Hepatocyte (in vitro differentiated cells): ENCODE results near the gene LINC00632. TPM values are rescaled to one million over a fixed set of nuclear protein-coding genes. Genes with fewer than 3 reads are reported as not detected.
A peak's percentile ranks its signal among the peaks of the same experiment; 100 is the strongest.

Experiments
- DNase-seq: peaks from one replicate; pipeline ENCODE4 v3.0.0-alpha.2; 2016; ENCODE audit warnings: low spot score
- H2AFZ ChIP-seq: fragments of 200-600 bp; sonication (generic); 2 replicates; pipeline ENCODE4 v1.6.0; 2016; ENCODE audit warnings: antibody characterized with exemption, mild to moderate bottlenecking
- H3K27ac ChIP-seq: fragments of 200-600 bp; sonication (generic); 2 replicates; pipeline ENCODE4 v1.5.1; 2016; ENCODE audit warnings: mild to moderate bottlenecking
- H3K27me3 ChIP-seq: fragments of 200-600 bp; sonication (generic); 2 replicates; pipeline ENCODE4 v1.6.1; 2016
- H3K36me3 ChIP-seq: fragments of 200-600 bp; sonication (generic); replicated peaks from 2 replicates; pipeline ENCODE4 v1.5.1; 2016; ENCODE audit warnings: low read depth; ENCODE audit not compliant: insufficient read depth
- H3K4me1 ChIP-seq: fragments of 200-600 bp; sonication (generic); 2 replicates; pipeline ENCODE4 v1.5.1; 2016; ENCODE audit warnings: mild to moderate bottlenecking, moderate library complexity; ENCODE audit not compliant: insufficient read depth
- H3K4me2 ChIP-seq: fragments of 200-600 bp; sonication (generic); 2 replicates; pipeline ENCODE4 v1.6.0; 2016
- H3K4me3 ChIP-seq: fragments of 200-600 bp; sonication (generic); 2 replicates; pipeline ENCODE4 v1.5.1; 2016; ENCODE audit warnings: mild to moderate bottlenecking
- H3K79me2 ChIP-seq: fragments of 200-600 bp; sonication (generic); 2 replicates; pipeline ENCODE4 v1.6.0; 2017; ENCODE audit warnings: mild to moderate bottlenecking
- H3K9me2 ChIP-seq: fragments of 200-600 bp; sonication (generic); replicated peaks from 2 replicates; pipeline ENCODE4 v1.6.0; 2017; ENCODE audit warnings: mild to moderate bottlenecking; ENCODE audit not compliant: insufficient read depth
- H3K9me3 ChIP-seq: fragments of 200-600 bp; sonication (generic); 2 replicates; pipeline ENCODE4 v1.5.1; 2016; ENCODE audit warnings: low read depth, mild to moderate bottlenecking
- H4K20me1 ChIP-seq: fragments of 200-600 bp; sonication (generic); 2 replicates; pipeline ENCODE4 v1.6.0; 2016; ENCODE audit warnings: mild to moderate bottlenecking; ENCODE audit not compliant: insufficient read depth, poor library complexity, severe bottlenecking
- CTCF ChIP-seq: fragments of 200-600 bp; sonication (generic); IDR thresholded peaks from 2 replicates; pipeline ENCODE4 v1.5.1; 2016; ENCODE audit warnings: antibody characterized with exemption, mild to moderate bottlenecking; ENCODE audit not compliant: poor library complexity
- EZH2 ChIP-seq: fragments of 200-600 bp; sonication (generic); IDR thresholded peaks from 2 replicates; pipeline ENCODE4 v1.6.1; 2016; ENCODE audit warnings: antibody characterized with exemption, mild to moderate bottlenecking, borderline replicate concordance
- EZH2phosphoT487 ChIP-seq: fragments of 200-600 bp; sonication (generic); IDR thresholded peaks from one replicate; pipeline ENCODE4 v1.6.1; 2018; ENCODE audit warnings: antibody characterized with exemption, mild to moderate bottlenecking, low read depth, moderate library complexity; ENCODE audit not compliant: unreplicated experiment, severe bottlenecking
- WGBS: methylation state at CpG from one replicate; pipeline ENCODE4 v1.1.6; 2016; ENCODE audit warnings: low lambda C conversion rate; ENCODE audit errors: missing lambda C conversion rate; 5-methylcytosine and 5-hydroxymethylcytosine counted together
- polyA plus RNA-seq: library from polyadenylated mRNA; unstranded; fragments of >200 nt; fragmentation: Nextera tagmentation; extraction: Ambion mirVana; gene quantifications from 2 replicates; pipeline ENCODE4 v1.2.1, GENCODE V29; 2016
- total RNA-seq: library from RNA; depleted of rRNA; stranded (reverse); fragments of >200 nt; gene quantifications from 2 replicates; pipeline ENCODE4 v1.2.3, GENCODE V29; 2014

The LINC00632 gene
- total and polyA plus RNA-seq, 2 experiments from 2014 or later: 51.5 to 245 TPM

DNA sequence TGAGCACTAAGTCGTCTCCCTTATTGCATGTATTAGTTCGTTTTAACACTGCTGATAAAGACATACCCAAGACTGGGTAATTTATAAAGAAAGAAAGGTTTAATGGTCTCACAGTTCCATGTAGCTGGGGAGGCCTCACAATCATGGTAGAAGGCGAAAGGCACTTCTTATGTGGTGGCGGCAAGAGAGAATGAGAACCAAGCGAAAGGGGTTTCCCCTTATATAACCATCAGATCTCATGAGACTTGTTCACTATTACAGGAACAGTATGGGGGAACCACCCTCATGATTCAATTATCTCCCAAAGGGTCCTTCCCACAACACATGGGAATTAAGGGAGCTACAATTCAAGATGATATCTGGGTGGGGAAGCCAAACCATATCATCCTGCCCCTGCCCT is 85.1 kb downstream of the LINC00632 start:
- no peak overlapping the region for H3K4me2 ChIP-seq
- 69% methylated on average over 5 of the region's 5 CpGs for WGBS
- H3K4me1 ChIP-seq: no peaks in the 10 kb centered on the region
- H3K9me3 ChIP-seq: no peaks in the 10 kb centered on the region
- H2AFZ ChIP-seq: no peak overlapping the region
- H4K20me1 ChIP-seq: no peaks in the 10 kb centered on the region
- H3K27me3 ChIP-seq: no peaks in the 10 kb centered on the region
- H3K4me3 ChIP-seq: no peak overlapping the region
- H3K79me2 ChIP-seq: no peaks in the 10 kb centered on the region
- peaks cover 4% of the 10 kb centered on the region for H3K9me2 ChIP-seq
- DNase-seq: no peak
- no peak for TF ChIP-seq EZH2phosphoT487
- no peak for TF ChIP-seq CTCF
- TF ChIP-seq EZH2: no peak
- no peak overlapping the region for H3K27ac ChIP-seq
- H3K36me3 ChIP-seq: no peaks in the 10 kb centered on the region

GRCh38 chrX:140799216-140799615 is 89.7 kb downstream of the LINC00632 start:
- DNase-seq: no peak
- TF ChIP-seq CTCF (no peak), EZH2phosphoT487 (no peak), EZH2 (no peak)
- Histone ChIP-seq H3K36me3 (no peaks in the 10 kb centered on the region), H3K4me2 (no peak overlapping the region), H3K9me3 (no peaks in the 10 kb centered on the region), H4K20me1 (no peaks in the 10 kb centered on the region), H3K27me3 (no peaks in the 10 kb centered on the region), H3K9me2 (no peaks in the 10 kb centered on the region), H3K79me2 (no peaks in the 10 kb centered on the region), H3K4me1 (no peaks in the 10 kb centered on the region), H2AFZ (no peak overlapping the region), H3K4me3 (no peak overlapping the region), H3K27ac (no peak overlapping the region)
- 86% methylated on average over 2 of the region's 2 CpGs for WGBS

GRCh38 chrX:140804292-140804691 is 94.7 kb downstream of the LINC00632 start:
- no peak overlapping the region for H3K27ac ChIP-seq
- 83% methylated on average over 1 of the region's 1 CpG for WGBS
- no peaks in the 10 kb centered on the region for H3K4me1 ChIP-seq
- H3K79me2 ChIP-seq: no peaks in the 10 kb centered on the region
- H3K4me2 ChIP-seq: no peak overlapping the region
- no peaks in the 10 kb centered on the region for H3K9me3 ChIP-seq
- no peaks in the 10 kb centered on the region for H4K20me1 ChIP-seq
- no peak overlapping the region for H3K4me3 ChIP-seq
- no peak overlapping the region for H2AFZ ChIP-seq
- DNase-seq: no peak
- TF ChIP-seq EZH2phosphoT487: no peak
- no peak for TF ChIP-seq CTCF
- no peak for TF ChIP-seq EZH2
- H3K36me3 ChIP-seq: no peaks in the 10 kb centered on the region
- no peaks in the 10 kb centered on the region for H3K9me2 ChIP-seq
- H3K27me3 ChIP-seq: no peaks in the 10 kb centered on the region

- peak; percentile 28 for DNase-seq
Observed at GRCh38 chrX:140815868-140816267, 106.3 kb downstream of the LINC00632 start.

More at GRCh38 chrX:140815868-140816267, 106.3 kb downstream of the LINC00632 start:
- H4K20me1 ChIP-seq: no peaks in the 10 kb centered on the region
- no peak overlapping the region for H3K27ac ChIP-seq
- H3K4me2 ChIP-seq: no peak overlapping the region
- no peaks in the 10 kb centered on the region for H3K4me1 ChIP-seq
- no peak overlapping the region for H3K4me3 ChIP-seq
- 53% methylated on average over 6 of the region's 6 CpGs for WGBS
- H2AFZ ChIP-seq: no peak overlapping the region
- no peaks in the 10 kb centered on the region for H3K79me2 ChIP-seq
- no peaks in the 10 kb centered on the region for H3K27me3 ChIP-seq
- H3K9me3 ChIP-seq: peaks cover 8% of the 10 kb centered on the region
- no peaks in the 10 kb centered on the region for H3K9me2 ChIP-seq
- TF ChIP-seq CTCF (no peak), EZH2 (no peak), EZH2phosphoT487 (no peak)
- no peaks in the 10 kb centered on the region for H3K36me3 ChIP-seq
